ENCODE data around the gene CYREN.

DNA sequence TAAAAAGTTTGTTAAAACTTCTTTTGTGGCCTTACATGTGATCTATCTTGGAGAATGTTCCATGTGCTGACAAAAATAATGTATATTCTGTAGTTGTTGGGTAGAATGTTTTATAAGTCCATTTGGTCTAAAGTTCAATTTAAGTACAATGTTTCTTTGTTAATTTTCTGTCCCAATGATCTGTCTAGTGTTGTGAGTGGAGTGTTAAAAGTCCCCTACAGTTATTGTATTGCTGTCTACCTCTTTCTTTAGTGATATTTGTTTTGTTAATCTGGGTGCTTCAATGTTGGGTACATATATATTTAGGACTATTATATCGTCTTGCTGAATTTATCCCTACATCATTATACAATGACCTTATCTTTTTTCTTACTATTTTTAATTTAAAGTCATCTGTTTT is 15.8 kb downstream of the CYREN start:
- TF ChIP-seq, protein P1, sequence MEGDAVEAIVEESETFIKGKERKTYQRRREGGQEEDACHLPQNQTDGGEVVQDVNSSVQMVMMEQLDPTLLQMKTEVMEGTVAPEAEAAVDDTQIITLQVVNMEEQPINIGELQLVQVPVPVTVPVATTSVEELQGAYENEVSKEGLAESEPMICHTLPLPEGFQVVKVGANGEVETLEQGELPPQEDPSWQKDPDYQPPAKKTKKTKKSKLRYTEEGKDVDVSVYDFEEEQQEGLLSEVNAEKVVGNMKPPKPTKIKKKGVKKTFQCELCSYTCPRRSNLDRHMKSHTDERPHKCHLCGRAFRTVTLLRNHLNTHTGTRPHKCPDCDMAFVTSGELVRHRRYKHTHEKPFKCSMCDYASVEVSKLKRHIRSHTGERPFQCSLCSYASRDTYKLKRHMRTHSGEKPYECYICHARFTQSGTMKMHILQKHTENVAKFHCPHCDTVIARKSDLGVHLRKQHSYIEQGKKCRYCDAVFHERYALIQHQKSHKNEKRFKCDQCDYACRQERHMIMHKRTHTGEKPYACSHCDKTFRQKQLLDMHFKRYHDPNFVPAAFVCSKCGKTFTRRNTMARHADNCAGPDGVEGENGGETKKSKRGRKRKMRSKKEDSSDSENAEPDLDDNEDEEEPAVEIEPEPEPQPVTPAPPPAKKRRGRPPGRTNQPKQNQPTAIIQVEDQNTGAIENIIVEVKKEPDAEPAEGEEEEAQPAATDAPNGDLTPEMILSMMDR (IDR thresholded peaks at IDR 0.05) = no peak
- no peak for TF ChIP-seq POLR2A (IDR thresholded peaks at IDR 0.05)
